GM23338 (cell line): ENCODE data around the gene NDUFB1. TPM values are rescaled to one million over a fixed set of nuclear protein-coding genes. Genes with fewer than 3 reads are reported as not detected.

Experiments
- ATAC-seq: fragments of 200-7000 bp; cut with Tn5 transposase; 3 replicates; pipeline ENCODE4 v1.9.1; 2020
- DNase-seq: peaks from one replicate; pipeline ENCODE4 v3.0.0-alpha.2; 2015; ENCODE audit warnings: low spot score
- H2AFZ ChIP-seq: fragments of 200-600 bp; sonication (generic); 2 replicates; pipeline ENCODE4 v1.8.0; 2016; ENCODE audit warnings: antibody characterized with exemption, mild to moderate bottlenecking, moderate library complexity
- H3F3A ChIP-seq: fragments of 200-600 bp; sonication (generic); replicated peaks from 2 replicates; pipeline ENCODE4 v1.8.0; 2017; ENCODE audit warnings: antibody characterized with exemption, mixed run types, low read depth
- H3K27ac ChIP-seq: fragments of 200-600 bp; sonication (generic); 2 replicates; pipeline ENCODE4 v1.6.1; 2016; ENCODE audit warnings: low read depth
- H3K27me3 ChIP-seq: fragments of 200-600 bp; sonication (generic); 2 replicates; pipeline ENCODE4 v1.8.0; 2016; ENCODE audit warnings: mild to moderate bottlenecking, mixed run types, moderate library complexity; ENCODE audit not compliant: insufficient read depth
- H3K36me3 ChIP-seq: fragments of 200-600 bp; sonication (generic); 2 replicates; pipeline ENCODE4 v1.8.0; 2016; ENCODE audit warnings: mild to moderate bottlenecking; ENCODE audit not compliant: insufficient read depth
- H3K4me1 ChIP-seq: fragments of 200-600 bp; sonication (generic); 2 replicates; pipeline ENCODE4 v1.8.0; 2016; ENCODE audit warnings: mild to moderate bottlenecking, moderate library complexity; ENCODE audit not compliant: insufficient read depth
- H3K4me2 ChIP-seq: fragments of 200-600 bp; sonication (generic); 2 replicates; pipeline ENCODE4 v1.7.1; 2017; ENCODE audit warnings: mixed run types
- H3K4me3 ChIP-seq: fragments of 200-600 bp; sonication (generic); 2 replicates; pipeline ENCODE4 v1.6.1; 2016; ENCODE audit warnings: mixed run types
- H3K79me2 ChIP-seq: fragments of 200-600 bp; sonication (generic); replicated peaks from 2 replicates; pipeline ENCODE4 v1.8.0; 2017; ENCODE audit warnings: mild to moderate bottlenecking; ENCODE audit not compliant: insufficient read depth
- H3K9me2 ChIP-seq: fragments of 200-600 bp; sonication (generic); 2 replicates; pipeline ENCODE4 v1.8.0; 2017; ENCODE audit not compliant: insufficient read depth
- H4K20me1 ChIP-seq: fragments of 200-600 bp; sonication (generic); replicated peaks from 2 replicates; pipeline ENCODE4 v1.8.0; 2017; ENCODE audit warnings: mild to moderate bottlenecking; ENCODE audit not compliant: insufficient read depth
- H3K27ac Mint-ChIP-seq: 2 replicates; pipeline ENCODE4 v1.8.0; 2020; ENCODE audit warnings: inconsistent platforms, mild to moderate bottlenecking, moderate library complexity, mixed read lengths
- H3K27me3 Mint-ChIP-seq: 3 replicates; pipeline ENCODE4 v1.8.0; 2022; ENCODE audit warnings: low read depth, mild to moderate bottlenecking, moderate library complexity, mixed read lengths, inconsistent platforms; ENCODE audit not compliant: insufficient read depth, poor library complexity
- H3K36me3 Mint-ChIP-seq: 3 replicates; pipeline ENCODE4 v1.8.0; 2021; ENCODE audit warnings: low read depth, mild to moderate bottlenecking, inconsistent platforms, moderate library complexity, mixed read lengths
- H3K4me1 Mint-ChIP-seq: 3 replicates; pipeline ENCODE4 v1.8.0; 2020; ENCODE audit warnings: mild to moderate bottlenecking, inconsistent platforms, mixed read lengths
- H3K4me3 Mint-ChIP-seq: 3 replicates; pipeline ENCODE4 v1.8.0; 2021; ENCODE audit warnings: moderate library complexity, mild to moderate bottlenecking, inconsistent platforms, mixed read lengths
- H3K9me3 Mint-ChIP-seq: 3 replicates; pipeline ENCODE4 v1.8.0; 2020; ENCODE audit warnings: moderate library complexity, mild to moderate bottlenecking, inconsistent platforms, mixed read lengths
- CREB1 ChIP-seq: fragments of 250-450 bp; sonication (Bioruptor Pico); IDR thresholded peaks from 2 replicates; pipeline ENCODE4 v1.5.0; 2020; ENCODE audit warnings: low read depth, mild to moderate bottlenecking, moderate library complexity
- ETS1 ChIP-seq: IDR thresholded peaks from 2 replicates; pipeline ENCODE4 v1.6.1; 2016; ENCODE audit warnings: antibody characterized with exemption
- EZH2phosphoT487 ChIP-seq: fragments of 200-600 bp; sonication (generic); IDR thresholded peaks from one replicate; pipeline ENCODE4 v1.8.1; 2018; ENCODE audit warnings: antibody characterized with exemption; ENCODE audit not compliant: unreplicated experiment
- JUNB ChIP-seq: IDR thresholded peaks from one replicate; pipeline ENCODE4 v1.6.1; 2016; ENCODE audit warnings: antibody characterized with exemption; ENCODE audit not compliant: unreplicated experiment
- NANOG ChIP-seq: IDR thresholded peaks from 2 replicates; pipeline ENCODE4 v1.6.1; 2016; ENCODE audit warnings: antibody characterized with exemption, borderline replicate concordance
- POLR2AphosphoS5 ChIP-seq: IDR thresholded peaks from 2 replicates; pipeline ENCODE4 v1.6.1; 2016; ENCODE audit warnings: antibody characterized with exemption, low read depth
- REST ChIP-seq: IDR thresholded peaks from one replicate; pipeline ENCODE4 v1.6.1; 2018; ENCODE audit warnings: antibody characterized with exemption; ENCODE audit not compliant: unreplicated experiment
- ZNF114 ChIP-seq: fragments of 250-450 bp; sonication (Bioruptor Pico); IDR thresholded peaks from 2 replicates; pipeline ENCODE4 v1.5.0; 2020; ENCODE audit warnings: mild to moderate bottlenecking, moderate library complexity
- long read RNA-seq: library from polyadenylated mRNA; unstranded; transcript quantifications from one replicate; pipeline ENCODE4 v2.0.0, GENCODE V29; 2020; ENCODE audit not compliant: unreplicated experiment
- polyA plus RNA-seq: library from polyadenylated mRNA; unstranded; fragments of >200 nt; fragmentation: Nextera tagmentation; extraction: Ambion mirVana; gene quantifications from 2 replicates; pipeline ENCODE4 v1.2.1, GENCODE V29; 2016
- total RNA-seq: library from RNA; depleted of rRNA; stranded (reverse); fragments of >200 nt; shearing (Covaris generic); gene quantifications from 2 replicates; pipeline ENCODE4 v1.2.3, GENCODE V29; 2014; rRNA removed

The NDUFB1 gene
- 134 and 160 TPM in 2 replicates for total RNA-seq
- 876 and 1,053 TPM in 2 replicates for polyA plus RNA-seq
- long read RNA-seq, transcript NDUFB1-201 (3 exons, 528 nt): major isoform, 36 of 38 reads
- long read RNA-seq, partial matches to known transcripts: 0 of 38 reads
- long read RNA-seq, other reads (novel, unspliced or antisense): 0 of 38 reads

DNA sequence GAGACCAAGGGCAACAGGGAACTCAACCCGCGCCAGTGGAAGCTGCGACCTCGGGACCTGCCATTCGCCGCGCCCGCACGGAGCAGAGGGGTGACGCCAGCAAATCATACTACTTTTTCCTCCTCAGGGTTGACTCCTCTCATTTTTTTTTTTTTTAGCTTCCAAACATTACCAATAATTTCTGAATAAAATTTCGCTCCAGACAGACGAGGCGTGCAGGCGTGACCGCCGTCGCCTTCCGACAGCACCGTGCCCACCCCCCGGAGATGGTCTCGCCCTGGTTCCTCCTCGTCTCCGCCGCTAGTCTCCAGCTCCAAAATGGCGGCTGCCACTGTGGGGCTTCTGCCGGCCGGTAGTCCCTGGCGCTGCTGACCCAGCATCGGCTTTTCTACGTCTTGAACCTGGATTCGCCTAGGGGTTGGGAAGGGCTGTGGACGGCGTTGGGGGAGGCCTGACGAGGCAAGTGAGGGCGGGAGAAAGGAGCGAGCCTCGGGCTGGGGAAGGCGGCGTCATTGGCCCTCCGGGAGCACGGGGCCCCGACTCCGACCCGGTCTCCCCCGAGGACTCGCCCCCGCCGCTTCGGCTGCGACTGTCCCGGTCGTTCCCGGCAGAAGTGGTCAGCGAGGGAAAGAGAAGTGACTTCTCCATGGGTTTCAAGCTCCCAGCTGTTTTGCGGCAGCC, at the start of gene NDUFB1, which contains the start of gene CPSF2:
TSS of gene NDUFB1 (minus strand) at position 37 of the 681 bp plus-strand sequence. CDS start 4,069 bp downstream, outside the sequence.
TSS of gene CPSF2 (plus strand) at position 300 of the 681 bp plus-strand sequence. CDS start 9,016 bp downstream, outside the sequence.
- peaks cover 58% of the 10 kb centered on the region for H3K79me2 ChIP-seq
- peak; percentile 92 for ATAC-seq

GRCh38 chr14:92164958-92165357, 43.5 kb upstream of the NDUFB1 start:
- H3K36me3 Mint-ChIP-seq: peaks cover 73% of the 10 kb centered on the region
- TF ChIP-seq EZH2phosphoT487: no peak
- no peak for TF ChIP-seq POLR2AphosphoS5
- no peak for TF ChIP-seq CREB1 (CRISPR knock-in tag)
- TF ChIP-seq JUNB: no peak
- TF ChIP-seq ETS1: no peak
- no peak for TF ChIP-seq ZNF114 (CRISPR knock-in tag)
- no peak for TF ChIP-seq NANOG
- TF ChIP-seq REST: no peak

More for the DNA sequence above, at the start of gene NDUFB1, which contains the start of gene CPSF2:
- H3K9me2 ChIP-seq: no peaks in the 10 kb centered on the region
- TF ChIP-seq CREB1 (CRISPR knock-in tag): 0 out of 2 replicates have a peak, but pooled peaks have one; percentile 18
- peak; percentile 83 for TF ChIP-seq POLR2AphosphoS5
- TF ChIP-seq ETS1: no peak
- peaks cover 14% of the 10 kb centered on the region; the same call in 2 of the 3 replicates for H3K4me1 Mint-ChIP-seq
- H3F3A ChIP-seq: no peaks in the 10 kb centered on the region
- H3K4me1 ChIP-seq: peaks cover 21% of the 10 kb centered on the region
- H3K27ac Mint-ChIP-seq: peak within 1 kb of the TSS; percentile 100
- H3K9me3 Mint-ChIP-seq: no peaks in the 10 kb centered on the region
- peaks cover 15% of the 10 kb centered on the region for H3K27me3 Mint-ChIP-seq
- peak within 1 kb of the TSS; percentile 89 for H3K4me2 ChIP-seq
- peaks cover 9% of the 10 kb centered on the region; the same call in 1 of the 2 replicates for H4K20me1 ChIP-seq
- H3K36me3 ChIP-seq: peaks cover 24% of the 10 kb centered on the region
- H2AFZ ChIP-seq: peak within 1 kb of the TSS; percentile 98
- peaks cover 56% of the 10 kb centered on the region for H3K36me3 Mint-ChIP-seq
- H3K4me3 Mint-ChIP-seq: peak within 1 kb of the TSS; percentile 95
- peak; percentile 88 for DNase-seq
- peak within 1 kb of the TSS; percentile 99 for H3K27ac ChIP-seq
- H3K4me3 ChIP-seq: peak within 1 kb of the TSS; percentile 99
- no peaks in the 10 kb centered on the region for H3K27me3 ChIP-seq

More at GRCh38 chr14:92164958-92165357, 43.5 kb upstream of the NDUFB1 start:
- Histone ChIP-seq H3K27me3 (no peaks in the 10 kb centered on the region), H3F3A (no peaks in the 10 kb centered on the region), H4K20me1 (peaks cover 1% of the 10 kb centered on the region; the same call in 1 of the 2 replicates), H3K9me2 (no peaks in the 10 kb centered on the region), H3K4me3 (no peak overlapping the region), H3K79me2 (no peaks in the 10 kb centered on the region), H3K27ac (no peak overlapping the region), H3K36me3 (peaks cover 48% of the 10 kb centered on the region), H3K4me2 (no peak overlapping the region), H3K4me1 (no peaks in the 10 kb centered on the region), H2AFZ (no peak overlapping the region)
- Mint-ChIP-seq H3K4me3 (no peak overlapping the region), H3K4me1 (no peaks in the 10 kb centered on the region), H3K9me3 (peaks cover 30% of the 10 kb centered on the region), H3K27ac (no peak overlapping the region), H3K27me3 (no peaks in the 10 kb centered on the region)
- ATAC-seq (no peak), DNase-seq (no peak)
